ENCODE measurements around the gene TAPT1.

GRCh38 chr4:16126714-16127113 is 99.6 kb downstream of the TAPT1 start:
- no peak for TF ChIP-seq POLR2AphosphoS5 (IDR thresholded peaks at IDR 0.05)
- TF ChIP-seq CTCF (IDR thresholded peaks at IDR 0.05; ENCODE audit: poor library complexity, severe bottlenecking) = no peak
- no peak for TF ChIP-seq TAF1 (IDR thresholded peaks at IDR 0.05; ENCODE audit: low read depth)
- TF ChIP-seq EP300 (conservative IDR thresholded peaks at IDR 0.05; ENCODE audit: poor library complexity, severe bottlenecking) = no peak
- TF ChIP-seq EZH2 (IDR thresholded peaks at IDR 0.05; ENCODE audit: borderline replicate concordance, insufficient read depth, low read length, poor library complexity, severe bottlenecking) = no peak
- no peak for TF ChIP-seq SMC3 (conservative IDR thresholded peaks at IDR 0.05; ENCODE audit: poor library complexity)
- no peak for TF ChIP-seq REST (IDR thresholded peaks at IDR 0.05; ENCODE audit: borderline replicate concordance)
